HG02970 (cell line): ENCODE results near the gene C3orf80.
A peak's percentile ranks its signal among the peaks of the same experiment; 100 is the strongest.
"Not testable (repeated sequence)": the region's sequence is repeated elsewhere in the genome, so short reads cannot be mapped to it uniquely, and the experiment has no call there.

ENCODE experiments used
- ATAC-seq: cut with Tn5 transposase; IDR thresholded peaks from one replicate; pipeline ENCODE4 v1.9.1; 2021; ENCODE audit warnings: mild to moderate bottlenecking, moderate library complexity, moderate number of reproducible peaks; ENCODE audit not compliant: unreplicated experiment, low FRiP score

The C3orf80 gene

GRCh38 chr3:160225176-160226025, at the start of gene C3orf80:
Gene C3orf80, plus strand, starts transcription at chr3:160225422. Its CDS starts 214 bp downstream, at chr3:160225636.
- ATAC-seq = peak; percentile 78

- no peak for ATAC-seq
Measured at GRCh38 chr3:160176923-160177322, 48.3 kb upstream of the C3orf80 start.

GRCh38 chr3:160178661-160179060, 46.6 kb upstream of the C3orf80 start:
- not testable (repeated sequence) for ATAC-seq

GRCh38 chr3:160179403-160179802, 45.8 kb upstream of the C3orf80 start:
- ATAC-seq = not testable (repeated sequence)

GRCh38 chr3:160179906-160180305, 45.3 kb upstream of the C3orf80 start:
- ATAC-seq = no peak

- ATAC-seq = no peak
Measured at GRCh38 chr3:160180581-160181216, 44.5 kb upstream of the C3orf80 start.

- no peak for ATAC-seq
Measured at GRCh38 chr3:160183345-160184076, 41.7 kb upstream of the C3orf80 start.

GRCh38 chr3:160184655-160185054, 40.6 kb upstream of the C3orf80 start:
- no peak for ATAC-seq

GRCh38 chr3:160185751-160186150, 39.5 kb upstream of the C3orf80 start:
- ATAC-seq = no peak

- ATAC-seq = no peak
Measured at GRCh38 chr3:160187288-160187687, 37.9 kb upstream of the C3orf80 start.

GRCh38 chr3:160192310-160193029, 32.8 kb upstream of the C3orf80 start:
- ATAC-seq = no peak

- no peak for ATAC-seq
Measured at GRCh38 chr3:160193644-160194192, 31.5 kb upstream of the C3orf80 start.

GRCh38 chr3:160194438-160194837, 30.8 kb upstream of the C3orf80 start:
- ATAC-seq = no peak

GRCh38 chr3:160195106-160195505, 30.1 kb upstream of the C3orf80 start:
- no peak for ATAC-seq

GRCh38 chr3:160196511-160197104, 28.6 kb upstream of the C3orf80 start:
- no peak for ATAC-seq

- ATAC-seq = no peak
Measured at GRCh38 chr3:160199108-160199507, 26.1 kb upstream of the C3orf80 start.

- no peak for ATAC-seq
Measured at GRCh38 chr3:160200353-160200752, 24.9 kb upstream of the C3orf80 start.

GRCh38 chr3:160204396-160205011, 20.7 kb upstream of the C3orf80 start:
- ATAC-seq = not testable (repeated sequence)

GRCh38 chr3:160205606-160206005, 19.6 kb upstream of the C3orf80 start:
- no peak for ATAC-seq
